ENCODE data around the gene PODXL.

GRCh38 chr7:131574741-131575140 lies 18.3 kb upstream of the PODXL start:
- TF ChIP-seq ZNF174 (tag by site-specific recombination; IDR thresholded peaks at IDR 0.05) (no peak), CTCF (tag by site-specific recombination; IDR thresholded peaks at IDR 0.05) (no peak), ZNF280C (tag by site-specific recombination; IDR thresholded peaks at IDR 0.05) (no peak), ZBTB7A (tag by site-specific recombination; IDR thresholded peaks at IDR 0.05; ENCODE audit: low read depth) (no peak), KLF9 (tag by site-specific recombination; IDR thresholded peaks at IDR 0.05; ENCODE audit: low read depth) (no peak), ZNF488 (tag by site-specific recombination; IDR thresholded peaks at IDR 0.05) (no peak)
